HL-60/S4 (cell line): ENCODE data around the gene POLE.

Experiments used
- in situ Hi-C: fragments of 300-500 bp; cut with MboI; formaldehyde crosslinking; loops from 2 replicates; pipeline ENCODE4 v1.14.3; 2022; ENCODE audit warnings: low sequenced_read_pairs

Gene POLE, protein sequence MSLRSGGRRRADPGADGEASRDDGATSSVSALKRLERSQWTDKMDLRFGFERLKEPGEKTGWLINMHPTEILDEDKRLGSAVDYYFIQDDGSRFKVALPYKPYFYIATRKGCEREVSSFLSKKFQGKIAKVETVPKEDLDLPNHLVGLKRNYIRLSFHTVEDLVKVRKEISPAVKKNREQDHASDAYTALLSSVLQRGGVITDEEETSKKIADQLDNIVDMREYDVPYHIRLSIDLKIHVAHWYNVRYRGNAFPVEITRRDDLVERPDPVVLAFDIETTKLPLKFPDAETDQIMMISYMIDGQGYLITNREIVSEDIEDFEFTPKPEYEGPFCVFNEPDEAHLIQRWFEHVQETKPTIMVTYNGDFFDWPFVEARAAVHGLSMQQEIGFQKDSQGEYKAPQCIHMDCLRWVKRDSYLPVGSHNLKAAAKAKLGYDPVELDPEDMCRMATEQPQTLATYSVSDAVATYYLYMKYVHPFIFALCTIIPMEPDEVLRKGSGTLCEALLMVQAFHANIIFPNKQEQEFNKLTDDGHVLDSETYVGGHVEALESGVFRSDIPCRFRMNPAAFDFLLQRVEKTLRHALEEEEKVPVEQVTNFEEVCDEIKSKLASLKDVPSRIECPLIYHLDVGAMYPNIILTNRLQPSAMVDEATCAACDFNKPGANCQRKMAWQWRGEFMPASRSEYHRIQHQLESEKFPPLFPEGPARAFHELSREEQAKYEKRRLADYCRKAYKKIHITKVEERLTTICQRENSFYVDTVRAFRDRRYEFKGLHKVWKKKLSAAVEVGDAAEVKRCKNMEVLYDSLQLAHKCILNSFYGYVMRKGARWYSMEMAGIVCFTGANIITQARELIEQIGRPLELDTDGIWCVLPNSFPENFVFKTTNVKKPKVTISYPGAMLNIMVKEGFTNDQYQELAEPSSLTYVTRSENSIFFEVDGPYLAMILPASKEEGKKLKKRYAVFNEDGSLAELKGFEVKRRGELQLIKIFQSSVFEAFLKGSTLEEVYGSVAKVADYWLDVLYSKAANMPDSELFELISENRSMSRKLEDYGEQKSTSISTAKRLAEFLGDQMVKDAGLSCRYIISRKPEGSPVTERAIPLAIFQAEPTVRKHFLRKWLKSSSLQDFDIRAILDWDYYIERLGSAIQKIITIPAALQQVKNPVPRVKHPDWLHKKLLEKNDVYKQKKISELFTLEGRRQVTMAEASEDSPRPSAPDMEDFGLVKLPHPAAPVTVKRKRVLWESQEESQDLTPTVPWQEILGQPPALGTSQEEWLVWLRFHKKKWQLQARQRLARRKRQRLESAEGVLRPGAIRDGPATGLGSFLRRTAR (N-terminal part only)

DNA sequence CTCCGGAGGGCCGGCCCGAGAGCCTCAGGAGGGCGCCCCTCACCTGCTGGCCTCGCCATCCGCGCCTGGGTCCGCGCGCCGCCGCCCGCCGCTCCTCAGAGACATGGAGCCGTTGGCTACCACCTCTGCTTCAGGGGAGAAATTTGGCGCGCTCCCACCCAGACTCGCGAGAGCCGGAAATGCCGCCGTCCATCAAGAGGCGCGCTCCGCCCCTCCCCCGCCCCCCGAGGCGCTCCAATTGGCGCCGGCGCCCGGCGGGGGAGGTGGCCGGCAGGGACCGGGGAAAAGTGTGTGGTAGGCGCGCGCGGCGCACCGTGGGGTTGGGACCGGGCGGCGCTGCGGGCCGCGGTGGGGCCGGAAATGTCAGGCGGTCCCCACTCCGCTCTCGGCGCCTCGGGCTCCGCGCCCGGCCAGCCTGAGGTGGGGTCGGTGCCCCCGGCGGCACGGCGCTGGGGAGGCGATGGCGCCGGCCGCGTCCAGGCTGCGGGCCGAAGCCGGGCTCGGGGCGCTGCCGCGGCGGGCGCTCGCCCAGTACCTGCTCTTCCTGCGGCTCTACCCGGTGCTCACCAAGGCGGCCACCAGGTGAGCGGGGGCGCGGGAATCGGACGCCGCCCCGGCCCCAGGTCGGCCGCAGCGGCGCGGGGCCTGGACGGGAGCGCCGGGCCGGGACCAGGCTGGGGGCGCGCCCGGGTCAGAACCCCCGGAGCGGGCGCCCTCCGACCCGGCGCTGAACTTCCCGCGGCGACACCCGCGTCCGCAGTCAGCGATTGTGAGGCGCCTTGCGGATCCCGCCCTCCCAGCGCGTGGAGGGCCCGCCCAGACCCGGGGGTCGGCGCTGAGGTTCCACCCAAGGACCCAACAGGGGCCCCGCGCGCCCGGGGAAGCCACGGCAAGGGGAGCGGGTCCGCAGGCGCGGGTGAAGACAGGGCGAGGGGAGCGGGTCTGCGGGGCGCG lies at the start of gene POLE, which contains the start of gene PXMP2:
POLE (minus strand) TSS at position 132 of the 954 bp plus-strand sequence; CDS start at position 105, 27 bp downstream.
PXMP2 (plus strand) TSS at position 377 of the 954 bp plus-strand sequence; CDS start at position 461, 84 bp downstream.
- in situ Hi-C loops: no loop called here

DNA sequence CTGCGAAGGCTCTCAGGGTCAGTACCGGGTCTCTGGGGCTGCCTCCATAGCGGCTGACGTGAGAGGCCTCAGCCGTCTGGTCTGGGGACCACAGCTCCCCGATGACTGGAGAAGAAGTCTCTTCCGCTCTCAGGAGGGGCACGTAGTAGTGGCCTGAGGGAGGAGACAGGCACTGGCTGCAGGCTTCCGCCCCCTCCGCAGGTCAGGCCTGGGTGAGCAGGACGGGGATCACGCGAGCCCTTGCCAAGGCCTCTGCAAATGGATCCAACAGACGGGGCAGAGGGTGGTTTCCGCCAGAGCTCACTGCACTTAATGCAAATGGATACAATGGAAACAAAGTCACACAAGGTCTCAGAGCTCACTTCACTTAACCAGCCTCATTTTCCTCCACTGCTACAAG lies 49.8 kb upstream of the POLE start:
- in situ Hi-C loops: no loop called here

DNA sequence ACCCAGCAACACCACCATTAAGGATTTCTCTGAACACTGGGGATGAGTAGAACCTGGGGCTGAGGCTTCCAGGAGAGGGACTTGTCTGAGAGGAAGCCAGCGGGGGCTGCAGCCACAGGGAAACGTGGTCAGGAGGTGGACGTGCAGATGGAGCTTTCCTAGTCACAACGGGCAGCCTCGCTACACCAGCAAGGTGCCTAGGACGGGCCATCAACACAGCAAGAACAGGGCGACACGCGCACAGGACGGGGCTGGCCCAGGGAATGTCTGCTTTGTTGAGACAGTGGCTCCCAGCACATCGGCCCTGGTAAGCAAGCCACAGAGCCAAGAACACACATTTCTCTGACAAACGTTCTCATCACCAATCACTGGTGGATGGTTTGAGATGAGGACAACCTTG lies 49.2 kb upstream of the POLE start:
- in situ Hi-C loops: no loop called here

GRCh38 chr12:132735496-132735895 lies 48.4 kb upstream of the POLE start:
- in situ Hi-C loops: no loop called here

DNA sequence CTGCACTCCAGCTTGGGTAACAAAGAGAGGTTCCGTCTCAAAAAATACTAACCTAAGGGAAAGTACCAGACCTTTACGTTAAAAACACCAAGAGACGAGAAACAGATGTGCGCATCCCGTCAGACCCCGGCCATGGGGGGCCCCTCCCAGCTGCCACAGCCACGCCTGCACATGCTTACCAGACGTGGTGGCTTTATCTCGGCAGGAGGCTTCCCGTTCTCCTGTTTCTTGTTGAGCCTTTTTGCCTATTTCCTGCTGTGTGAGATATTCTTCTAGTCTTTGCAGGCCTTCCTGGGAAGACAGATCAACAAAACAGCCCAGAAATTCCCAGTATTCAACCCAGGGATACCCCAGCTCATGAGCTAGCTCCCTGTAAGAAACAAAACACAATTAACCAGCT lies 47.1 kb upstream of the POLE start:
- in situ Hi-C loops: no loop called here

DNA sequence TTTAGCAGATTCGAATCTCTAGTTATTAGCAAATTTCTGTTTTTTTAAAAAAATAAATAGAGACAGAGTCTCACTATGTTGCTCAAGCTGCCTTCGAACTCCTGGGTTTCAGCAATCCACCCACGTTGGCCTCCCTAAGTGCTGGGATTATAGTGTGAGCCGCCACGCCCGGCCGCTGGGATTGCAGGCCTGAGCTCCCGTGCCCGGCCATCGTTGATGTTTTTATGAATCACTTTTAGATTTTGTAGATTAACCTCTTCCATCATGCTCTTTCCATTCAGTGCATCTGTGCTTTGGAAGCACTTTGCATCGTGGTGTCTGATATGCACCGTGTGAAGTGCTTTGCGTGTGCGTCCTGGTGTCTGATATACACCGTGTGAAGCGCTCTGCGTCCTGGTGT lies 44.4 kb upstream of the POLE start:
- in situ Hi-C loops: no loop called here

DNA sequence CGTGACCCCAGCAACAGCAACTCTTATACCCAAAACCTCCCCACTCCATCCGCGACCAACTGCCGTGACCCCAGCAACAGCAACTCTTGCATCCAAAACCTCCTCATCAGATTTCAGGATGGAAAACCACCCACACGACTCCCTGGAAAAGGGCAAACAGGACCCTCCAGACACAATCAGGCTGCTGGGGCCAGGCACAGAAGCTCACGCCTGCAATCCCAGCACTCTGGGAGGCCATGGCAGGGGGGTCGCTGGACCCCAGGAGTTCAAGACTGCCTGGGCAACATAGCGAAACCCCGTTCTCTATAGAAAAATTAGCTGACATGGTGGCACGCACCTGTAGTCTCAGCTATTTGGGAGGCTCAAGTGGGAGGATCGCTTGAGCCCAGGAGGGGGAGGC lies 43.2 kb upstream of the POLE start:
- in situ Hi-C loops: no loop called here

DNA sequence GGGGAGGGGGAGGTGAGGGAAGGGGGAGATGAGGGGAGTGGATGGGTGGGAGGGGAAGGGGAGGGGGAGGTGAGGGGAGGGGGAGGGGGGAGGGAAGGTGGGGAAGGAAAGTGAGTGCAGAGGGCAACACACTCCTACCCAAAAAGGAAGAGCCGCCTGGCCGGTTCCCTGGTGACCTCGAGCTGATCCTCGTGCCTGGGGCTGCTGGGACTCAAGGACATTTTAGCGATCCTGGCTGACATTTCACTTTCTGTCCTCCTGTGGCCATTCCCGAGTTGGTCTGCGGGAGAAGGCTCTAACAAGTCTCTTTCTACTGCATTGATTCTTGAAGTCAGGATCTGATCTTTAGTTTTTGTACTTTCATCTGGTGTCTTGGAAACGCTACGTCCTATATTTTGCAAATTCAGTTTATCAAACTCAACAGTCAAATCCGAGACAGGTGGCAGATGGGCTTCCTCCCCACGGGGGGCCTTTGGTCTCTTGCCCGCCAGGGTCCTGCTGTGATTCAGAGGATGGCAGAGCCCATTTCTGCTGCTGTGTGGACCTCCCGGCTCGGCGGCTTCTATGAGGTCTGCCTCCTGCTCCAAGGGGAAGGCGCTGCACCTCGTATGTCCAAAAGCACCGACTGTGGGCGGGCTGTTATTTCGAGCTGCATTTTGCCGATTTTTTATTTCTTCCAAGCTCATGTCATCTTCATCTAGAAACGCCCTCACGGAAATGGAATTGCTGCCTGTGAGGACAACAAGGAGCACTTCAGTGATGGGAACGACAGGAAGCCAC lies 42.6 kb upstream of the POLE start:
- in situ Hi-C loops: no loop called here

- in situ Hi-C loops: no loop called here
Measured at GRCh38 chr12:132728502-132728901, 41.4 kb upstream of the POLE start.

DNA sequence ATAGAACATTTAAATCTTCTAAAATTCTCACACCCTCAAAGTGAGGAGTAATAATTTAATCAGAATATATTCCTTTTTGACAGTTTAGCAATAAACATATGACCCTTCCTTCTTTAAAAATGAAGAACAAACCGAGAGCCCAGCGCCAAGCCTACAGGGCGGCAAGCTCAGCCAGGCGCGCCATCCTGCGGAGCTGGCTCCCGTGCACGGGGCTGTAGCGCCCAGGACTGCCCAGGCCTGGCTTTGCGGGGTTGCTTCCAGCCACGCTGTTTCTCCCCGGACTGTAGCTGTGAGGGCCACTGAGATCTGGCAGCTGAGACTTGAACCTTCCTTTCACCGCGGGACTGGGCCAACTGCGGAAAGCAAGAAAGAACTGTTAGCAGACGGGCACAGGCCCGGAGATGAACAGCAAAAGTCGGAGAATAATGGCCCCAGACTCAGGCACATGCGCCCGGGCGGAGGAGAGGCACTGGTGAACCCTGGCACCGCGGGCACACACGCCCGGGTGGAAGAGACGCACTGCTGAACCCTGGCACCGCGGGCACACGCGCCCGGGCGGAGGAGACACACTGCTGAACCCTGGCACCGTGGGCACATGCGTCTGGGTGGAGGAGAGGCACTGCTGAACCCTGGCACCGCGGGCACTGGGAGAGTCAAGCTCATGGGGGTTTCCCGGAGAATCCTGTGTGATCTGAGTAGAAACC lies 40.1 kb upstream of the POLE start:
- in situ Hi-C loops: no loop called here

DNA sequence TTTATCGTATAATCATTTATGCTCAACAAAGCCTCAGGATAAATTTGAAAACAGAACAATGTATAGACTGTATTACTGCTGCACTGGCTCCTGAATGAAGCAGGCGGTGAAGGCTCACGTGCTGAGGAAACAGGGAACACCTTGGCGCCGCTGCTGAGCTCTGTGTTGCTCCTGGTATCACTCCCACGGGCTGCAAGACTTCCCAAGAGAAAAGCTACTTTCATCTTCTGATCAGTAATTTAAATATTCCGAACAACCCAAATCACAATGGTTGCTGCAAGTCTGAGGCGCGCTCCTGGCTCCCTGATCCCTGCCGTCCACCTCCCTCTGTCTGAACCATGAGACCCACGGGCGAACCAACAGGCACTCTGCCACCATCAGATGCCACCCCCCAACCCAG lies 39.2 kb upstream of the POLE start:
- in situ Hi-C loops: no loop called here

- in situ Hi-C loops: no loop called here
Measured at GRCh38 chr12:132724506-132725241, 37.5 kb upstream of the POLE start.

DNA sequence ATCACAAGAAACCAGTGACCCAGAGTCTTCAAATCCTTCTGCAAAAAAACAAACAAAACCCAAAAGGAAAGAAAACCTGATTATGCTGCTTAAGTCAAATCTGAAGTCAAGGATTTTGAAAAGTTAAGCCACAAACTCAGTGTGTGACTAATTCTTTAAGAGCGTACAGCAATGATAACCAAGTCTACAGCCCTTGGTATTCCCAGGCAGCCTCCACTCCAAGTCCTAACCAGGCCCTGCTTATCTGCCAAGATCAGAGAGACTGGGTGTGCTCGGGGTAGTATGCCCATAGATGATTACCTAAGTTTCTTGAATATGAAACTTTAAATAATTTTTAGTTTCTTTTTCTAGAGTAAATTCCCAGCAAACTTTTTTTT lies 36.6 kb upstream of the POLE start:
- in situ Hi-C loops: no loop called here

GRCh38 chr12:132723015-132723763 lies 36.0 kb upstream of the POLE start:
- in situ Hi-C loops: no loop called here

GRCh38 chr12:132720606-132721345 lies 33.6 kb upstream of the POLE start:
- in situ Hi-C loops: no loop called here

DNA sequence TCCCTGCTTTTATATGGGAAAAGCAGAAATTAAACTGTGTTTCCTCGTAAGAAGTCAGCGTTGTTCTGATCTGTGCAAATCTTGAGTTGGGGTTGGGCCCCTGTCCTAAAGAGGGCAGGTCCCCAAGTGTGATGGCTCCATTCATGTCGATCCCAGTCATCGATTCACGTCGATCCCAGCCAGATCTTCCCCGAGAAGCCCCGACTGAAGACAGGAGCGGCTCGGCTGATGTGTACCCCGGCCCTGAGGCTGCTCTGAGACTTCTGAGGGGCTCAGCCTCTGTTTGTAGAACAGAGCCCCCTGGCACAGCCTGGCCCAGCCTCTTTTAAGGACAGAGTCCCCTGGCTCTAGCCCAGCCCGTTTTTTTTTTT lies 32.8 kb upstream of the POLE start:
- in situ Hi-C loops: no loop called here
